ENCODE data around the gene LARGE1.

DNA sequence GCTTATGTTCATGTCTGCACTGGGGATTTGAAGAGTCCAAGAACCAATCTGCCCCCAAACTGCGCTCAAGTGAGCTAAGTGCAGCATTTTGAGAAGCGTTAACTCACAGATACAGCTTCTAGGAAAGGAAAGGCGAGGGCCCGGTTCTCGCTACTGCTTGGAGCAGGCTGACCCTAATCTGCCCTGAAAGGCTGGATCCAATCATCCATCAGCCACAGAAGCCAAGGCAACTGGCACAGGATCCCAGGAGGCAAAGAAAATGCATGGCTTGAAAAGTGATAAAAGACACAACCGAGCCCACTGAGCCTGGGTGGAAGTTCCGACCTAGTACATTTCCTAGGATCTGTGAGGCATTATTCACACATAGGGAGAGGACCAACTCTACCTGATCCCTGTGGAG lies 174.8 kb downstream of the LARGE1 start:
- TF ChIP-seq, protein P1, sequence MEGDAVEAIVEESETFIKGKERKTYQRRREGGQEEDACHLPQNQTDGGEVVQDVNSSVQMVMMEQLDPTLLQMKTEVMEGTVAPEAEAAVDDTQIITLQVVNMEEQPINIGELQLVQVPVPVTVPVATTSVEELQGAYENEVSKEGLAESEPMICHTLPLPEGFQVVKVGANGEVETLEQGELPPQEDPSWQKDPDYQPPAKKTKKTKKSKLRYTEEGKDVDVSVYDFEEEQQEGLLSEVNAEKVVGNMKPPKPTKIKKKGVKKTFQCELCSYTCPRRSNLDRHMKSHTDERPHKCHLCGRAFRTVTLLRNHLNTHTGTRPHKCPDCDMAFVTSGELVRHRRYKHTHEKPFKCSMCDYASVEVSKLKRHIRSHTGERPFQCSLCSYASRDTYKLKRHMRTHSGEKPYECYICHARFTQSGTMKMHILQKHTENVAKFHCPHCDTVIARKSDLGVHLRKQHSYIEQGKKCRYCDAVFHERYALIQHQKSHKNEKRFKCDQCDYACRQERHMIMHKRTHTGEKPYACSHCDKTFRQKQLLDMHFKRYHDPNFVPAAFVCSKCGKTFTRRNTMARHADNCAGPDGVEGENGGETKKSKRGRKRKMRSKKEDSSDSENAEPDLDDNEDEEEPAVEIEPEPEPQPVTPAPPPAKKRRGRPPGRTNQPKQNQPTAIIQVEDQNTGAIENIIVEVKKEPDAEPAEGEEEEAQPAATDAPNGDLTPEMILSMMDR (conservative IDR thresholded peaks at IDR 0.05 in 1 of 2, IDR thresholded peaks at IDR 0.05 in 1 of 2; ENCODE audit: low read depth in 1 of 2, low read length in 2 of 2): no peak
- TF ChIP-seq EZH2 (IDR thresholded peaks at IDR 0.05; ENCODE audit: low read length, missing control alignments): no peak

Data from fibroblast of lung (primary cell).